K562 (cell line): ENCODE data around the gene SEZ6. TPM values are rescaled to one million over a fixed set of nuclear protein-coding genes. Genes with fewer than 3 reads are reported as not detected.

ENCODE experiments used
- ATAC-seq: fragments of 200-7000 bp; cut with Tn5 transposase; 3 replicates; pipeline ENCODE4 v1.9.1; 2020; ENCODE audit warnings: moderate library complexity
- BruUV-seq: library from RNA; stranded (reverse); fragments of 400-500 nt; replicated peaks from 2 replicates; lab custom pipeline; 2021; lab: Mats Ljungman, UMichigan
- CTCF ChIA-PET: fragments of 300-600 bp; formaldehyde crosslinking; extraction: SDS; loops from one replicate; lab custom pipeline; 2021; ENCODE audit warnings: low intra/inter-chr PET ratio; lab: Yijun Ruan, JAX
- POLR2A ChIA-PET: fragments of 300-600, 350-650 bp; sonication (Branson Sonifier 250); formaldehyde crosslinking; extraction: SDS; loops from one replicate; lab custom pipeline; 2021; ENCODE audit warnings: antibody characterized with exemption, inconsistent platforms; lab: Yijun Ruan, JAX
- DNase-seq, 4 experiments: peaks; one replicate each; pipeline versions ENCODE4 v3.0.0 to v3.0.0-alpha.2; 2011 to 2018; ENCODE audit warnings: low spot score in 3 of 4, mixed read lengths in 3 of 4; ENCODE audit errors: extremely low read depth in 1 of 4
- FAIRE-seq: peaks from 2 replicates; lab custom pipeline; 2011; peaks lifted over from hg19 to GRCh38; lab: Jason Lieb, UNC
- H2AFZ ChIP-seq: 2 replicates; pipeline ENCODE4 v1.6.0; 2011; ENCODE audit warnings: low read depth, low read length, control low read depth, inconsistent platforms
- H3K27ac ChIP-seq: fragments of 200-600 bp; 3 replicates; pipeline ENCODE4 v1.8.0; 2011; ENCODE audit warnings: low read depth, mild to moderate bottlenecking, control low read depth, inconsistent platforms, low read length, moderate library complexity, mixed read lengths; ENCODE audit errors: extremely low read depth
- H3K27me3 ChIP-seq, 2 experiments: fragments of 300-600 bp in 1 of 2; 2 replicates in 1 of 2; 3 replicates in 1 of 2; pipeline versions ENCODE4 v1.6.0 to v1.8.0; 2011; ENCODE audit warnings: inconsistent platforms in 2 of 2, low read length in 2 of 2, mild to moderate bottlenecking in 1 of 2, mixed read lengths in 1 of 2, moderate library complexity in 1 of 2; ENCODE audit not compliant: control insufficient read depth in 2 of 2, insufficient read depth in 2 of 2
- H3K36me3 ChIP-seq: fragments of 300-600 bp; 3 replicates; pipeline ENCODE4 v1.8.0; 2011; ENCODE audit warnings: mild to moderate bottlenecking, low read length, inconsistent platforms; ENCODE audit not compliant: control insufficient read depth, insufficient read depth
- H3K4me1 ChIP-seq, 2 experiments: fragments of 200-600 bp in 1 of 2; replicated peaks in 1 of 2; 2 replicates in 1 of 2; 3 replicates in 1 of 2; pipeline versions ENCODE4 v1.5.1 to v1.8.0; 2011; ENCODE audit warnings: inconsistent platforms in 2 of 2, low read length in 2 of 2, mild to moderate bottlenecking in 1 of 2, mixed read lengths in 1 of 2, moderate library complexity in 1 of 2; ENCODE audit not compliant: control insufficient read depth in 2 of 2, insufficient read depth in 2 of 2
- H3K4me2 ChIP-seq: 2 replicates; pipeline ENCODE4 v1.6.1; 2011; ENCODE audit warnings: low read length, control low read depth, inconsistent platforms, mixed read lengths; ENCODE audit not compliant: insufficient read depth
- H3K4me3 ChIP-seq: fragments of 200-600 bp; sonication (generic), shearing (Covaris generic); 2 replicates; pipeline ENCODE4 v1.5.1; 2016; ENCODE audit warnings: control low read depth, inconsistent platforms
- H3K79me2 ChIP-seq: fragments of 200-600 bp; 3 replicates; pipeline ENCODE4 v1.8.0; 2011; ENCODE audit warnings: low read length, inconsistent platforms; ENCODE audit not compliant: control insufficient read depth, insufficient read depth
- H3K9ac ChIP-seq, 2 experiments: 2 replicates each; pipeline versions ENCODE4 v1.6.0 to v1.6.1; 2011; ENCODE audit warnings: low read depth in 2 of 2, low read length in 2 of 2, control low read depth in 1 of 2, inconsistent platforms in 1 of 2, mild to moderate bottlenecking in 1 of 2, mixed read lengths in 1 of 2; ENCODE audit not compliant: insufficient read depth in 1 of 2
- H3K9me1 ChIP-seq: one replicate; pipeline ENCODE4 v1.6.0; 2011; ENCODE audit warnings: inconsistent platforms, mild to moderate bottlenecking, low read length, moderate library complexity; ENCODE audit not compliant: control insufficient read depth, insufficient read depth
- H3K9me3 ChIP-seq: replicated peaks from 2 replicates; pipeline ENCODE4 v1.5.1; 2011; ENCODE audit warnings: low read depth, low read length, inconsistent platforms; ENCODE audit not compliant: control insufficient read depth, insufficient read depth
- H4K20me1 ChIP-seq: replicated peaks from 2 replicates; pipeline ENCODE4 v1.6.1; 2011; ENCODE audit warnings: low read length, inconsistent platforms, mixed read lengths; ENCODE audit not compliant: control insufficient read depth, insufficient read depth
- BRD9 ChIP-seq: fragments of 450-650 bp; IDR thresholded peaks from 2 replicates; pipeline ENCODE4 v1.6.1; 2018; ENCODE audit warnings: low read depth; ENCODE audit not compliant: partially characterized antibody
- MAFK ChIP-seq: IDR thresholded peaks from 2 replicates; pipeline ENCODE4 v1.6.1; 2011; ENCODE audit warnings: low read length, improper control_type of control experiment
- MTA3 ChIP-seq: fragments of 450-650 bp; formaldehyde crosslinking; IDR thresholded peaks from 2 replicates; pipeline ENCODE4 v1.6.1; 2017; ENCODE audit warnings: mild to moderate bottlenecking, borderline replicate concordance
- NBN ChIP-seq: fragments of 450-650 bp; IDR thresholded peaks from 2 replicates; pipeline ENCODE4 v1.6.1; 2016; ENCODE audit warnings: low read depth, mild to moderate bottlenecking
- PML ChIP-seq: IDR thresholded peaks from 2 replicates; pipeline ENCODE4 v1.6.1; 2012; ENCODE audit warnings: low read length, inconsistent platforms
- RBM25 ChIP-seq: fragments of 200-400 bp; formaldehyde crosslinking; IDR thresholded peaks from 2 replicates; pipeline ENCODE4 v1.6.1; 2018; ENCODE audit warnings: low read length, low read depth, moderate library complexity; ENCODE audit not compliant: severe bottlenecking
- THRAP3 ChIP-seq: fragments of 450-650 bp; IDR thresholded peaks from 2 replicates; pipeline ENCODE4 v1.6.1; 2016; ENCODE audit warnings: mild to moderate bottlenecking, inconsistent platforms, borderline replicate concordance
- ZFP36 ChIP-seq: fragments of 150-350 bp; IDR thresholded peaks from 2 replicates; pipeline ENCODE4 v1.6.1; 2018; ENCODE audit warnings: low read length, low read depth; ENCODE audit not compliant: partially characterized antibody
- WGBS: fragments of 100-300 bp; shearing (Covaris generic); methylation state at CpG from one replicate; pipeline ENCODE4 v1.1.6; 2016; ENCODE audit warnings: low coverage, mixed read lengths; ENCODE audit not compliant: insufficient coverage; ENCODE audit errors: missing lambda C conversion rate; 5-methylcytosine and 5-hydroxymethylcytosine counted together
- in situ Hi-C: fragments of 300-500 bp; cut with MboI; formaldehyde crosslinking; loops from 4 replicates; pipeline ENCODE4 v1.15.0; 2018; ENCODE audit warnings: inconsistent platforms, mixed read lengths
- intact Hi-C: fragments of 100-400 bp; cut with micrococcal nuclease; formaldehyde crosslinking; loops from 2 replicates; pipeline ENCODE4 v1.14.2; 2022
- polyA plus RNA-seq, 8 experiments: library from polyadenylated mRNA; depleted of rRNA in 4 of 8; stranded (reverse) in 5 of 8; unstranded in 3 of 8; fragments of >200 nt; fragmentation: Nextera tagmentation in 2 of 8; fragmentation: Illumina TruSeq in 1 of 8; extraction: Ambion mirVana in 2 of 8; extraction: Trizol in 1 of 8; gene quantifications; 2 replicates each; pipeline versions ENCODE4 v1.2.1 to v1.2.3, GENCODE V29; 2011 to 2014; ENCODE audit warnings: inconsistent platforms in 1 of 8, missing spikeins in 1 of 8
- total RNA-seq, 7 experiments: library from RNA; depleted of rRNA in 6 of 7; stranded (reverse); fragments of >200 nt in 6 of 7; fragmentation: Illumina TruSeq in 2 of 7; extraction: Trizol in 2 of 7; gene quantifications; 2 replicates each; pipeline versions ENCODE4 v1.2.1 to v1.2.3, GENCODE V29; 2011 to 2021; ENCODE audit warnings: low replicate concordance in 1 of 7

SEZ6 gene
- total and polyA plus RNA-seq, 9 of the 15 experiments (the other 6 are each of a cell fraction or from before 2014, with no cell fraction given): not detected

DNA sequence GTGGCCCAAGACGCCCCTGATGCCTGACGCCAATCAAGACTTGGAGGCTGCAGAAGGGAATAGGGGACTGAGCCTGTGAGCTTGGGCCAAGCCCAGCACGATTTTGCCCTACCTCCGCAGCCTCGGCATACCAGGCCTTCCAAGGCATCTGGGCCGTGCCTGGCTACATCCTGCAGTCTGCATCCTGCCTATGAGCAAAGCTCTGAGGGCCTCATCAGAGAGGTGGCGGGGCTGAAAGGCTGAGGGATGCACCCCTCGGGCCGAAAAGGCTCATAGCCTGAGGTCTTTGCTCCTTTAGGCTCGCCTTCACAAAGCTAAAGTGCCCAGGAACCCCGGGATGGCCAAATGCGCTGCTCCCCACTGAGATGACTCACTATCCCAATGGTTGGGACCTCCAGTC, 2.5 kb downstream of the SEZ6 start (continued):
- TF ChIP-seq NBN (no peak), MAFK (no peak), THRAP3 (no peak), MTA3 (no peak), BRD9 (no peak)

DNA sequence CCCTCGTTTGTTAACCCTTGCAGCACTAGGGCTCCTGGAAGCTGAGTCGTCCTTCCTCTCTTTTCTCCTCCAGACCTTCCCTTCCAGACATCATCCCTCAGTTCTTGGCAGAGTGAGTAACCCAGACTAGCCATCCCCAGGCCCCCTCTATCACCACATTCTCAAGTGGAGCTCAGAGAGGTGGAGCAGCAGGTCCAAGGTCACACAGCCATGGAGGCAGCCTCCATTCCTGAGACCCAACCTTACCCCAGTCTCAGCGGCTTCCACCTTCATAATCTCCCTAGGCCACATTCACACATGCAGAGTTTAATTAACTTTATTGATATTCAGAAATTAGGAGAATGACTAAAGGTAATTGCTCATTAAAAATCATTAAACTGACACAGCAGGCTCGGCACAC, 3.0 kb downstream of the SEZ6 start:
- H3K4me1 ChIP-seq: peaks cover 0 to 12% of the 10 kb centered on the region in 2 experiments; a peak in 1 of 5 replicates
- H3K36me3 ChIP-seq: no peaks in the 10 kb centered on the region
- in situ Hi-C loops: no loop called here
- no peak overlapping the region for H3K9ac ChIP-seq
- H2AFZ ChIP-seq: no peak overlapping the region
- no peaks in the 10 kb centered on the region for H3K79me2 ChIP-seq
- 3% methylated on average over 4 of the region's 4 CpGs for WGBS
- peaks cover 16 to 40% of the 10 kb centered on the region in 2 experiments; a peak in 4 of 5 replicates for H3K27me3 ChIP-seq
- no peaks in the 10 kb centered on the region for H3K9me3 ChIP-seq
- H3K9me1 ChIP-seq: peaks cover 2% of the 10 kb centered on the region
- ChIA-PET CTCF (no interaction called here), POLR2A (interaction anchor here (1.0 kb wide), 1 partner anchor 19 kb away, joined by 3 read pairs; no protein-coding TSS in a partner anchor)
- no peak overlapping the region for H3K4me3 ChIP-seq
- TF ChIP-seq ZFP36 (peak; percentile 29), RBM25 (peak; percentile 27), PML (no peak)
- no peak for DNase-seq
- BruUV-seq: no TSS peak
- H3K4me2 ChIP-seq: no peak overlapping the region
- intact Hi-C loops: no loop called here
- H4K20me1 ChIP-seq: peaks cover 13% of the 10 kb centered on the region; the same call in 1 of the 2 replicates
- FAIRE-seq: no peak
- ATAC-seq: no peak
- no peak overlapping the region for H3K27ac ChIP-seq
